Suppressor macrophage treated with lipopolysaccharide for 4 hours (primary cell): Measurements from ENCODE around the gene ABCC1.
"Not testable (repeated sequence)": the region's sequence is repeated elsewhere in the genome, so short reads cannot be mapped to it uniquely, and the experiment has no call there.

Experiments used
- DNase-seq: peaks from one replicate; pipeline ENCODE4 v3.0.0-alpha.2; 2020

Gene ABCC1

GRCh38 chr16:15949210-15950160, at the start of gene ABCC1:
TSS of gene ABCC1 (plus strand) at chr16:15949616. CDS start at chr16:15949752, 136 bp downstream.
- DNase-seq = peak; percentile 78

- DNase-seq = no peak
These were observed 49.1 kb upstream of the ABCC1 start for GRCh38 chr16:15900357-15900756.

- DNase-seq = no peak
These were observed 48.4 kb upstream of the ABCC1 start for GRCh38 chr16:15900901-15901500.

- no peak for DNase-seq
These were observed 45.5 kb upstream of the ABCC1 start for GRCh38 chr16:15903960-15904359.

- no peak for DNase-seq
These were observed 43.0 kb upstream of the ABCC1 start for GRCh38 chr16:15906439-15906838.

- DNase-seq = peak; percentile 24
These were observed 41.4 kb upstream of the ABCC1 start for GRCh38 chr16:15907863-15908478.

DNA sequence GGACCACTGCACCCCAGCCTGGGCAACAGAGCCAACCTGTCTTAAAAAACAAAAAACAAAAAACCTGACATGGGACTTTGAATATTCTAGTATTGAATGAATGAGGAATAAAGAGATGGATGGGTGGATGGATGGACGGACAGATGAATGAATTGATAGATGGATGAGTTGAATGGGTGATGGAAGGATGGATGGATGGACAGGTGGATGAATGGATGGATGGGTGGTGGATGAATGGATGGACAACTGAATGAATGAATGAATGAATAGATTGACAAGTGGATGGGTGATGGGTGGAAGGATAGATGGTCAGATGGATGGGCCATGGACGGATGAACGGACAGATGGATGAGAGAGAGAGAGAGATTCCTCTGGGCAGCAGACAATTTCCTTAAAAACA, 38.2 kb upstream of the ABCC1 start:
- no peak for DNase-seq

DNA sequence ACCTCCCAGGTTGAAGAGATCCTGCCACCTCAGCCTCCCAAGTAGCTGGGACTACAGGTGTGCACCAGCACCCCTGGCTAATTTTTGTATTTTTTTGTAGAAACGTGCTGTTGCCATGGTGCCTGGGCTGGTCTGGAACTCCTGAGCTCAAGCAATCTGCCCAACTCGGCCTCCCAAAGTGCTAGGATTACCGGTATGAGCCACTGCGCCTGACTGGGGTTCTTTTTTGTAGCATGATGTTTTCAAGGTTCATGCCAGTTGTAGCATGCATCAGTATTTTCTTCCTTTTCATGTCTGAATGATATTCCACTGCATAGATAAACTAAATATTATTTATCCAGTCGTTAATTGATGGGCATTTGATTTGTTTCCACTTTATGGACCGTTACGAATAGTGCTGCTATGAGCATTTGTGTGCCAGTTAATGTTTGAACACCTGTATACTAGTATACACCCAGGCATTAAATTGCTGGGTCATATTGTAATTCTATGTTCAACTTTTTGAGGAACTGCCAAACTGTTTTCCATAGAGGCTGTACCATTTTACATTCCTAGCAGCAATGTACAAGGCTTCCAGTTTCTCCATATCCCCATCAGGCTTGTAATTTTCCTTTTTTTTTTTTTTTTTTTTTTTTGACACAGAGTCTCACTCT, 36.2 kb upstream of the ABCC1 start:
- DNase-seq = no peak

DNA sequence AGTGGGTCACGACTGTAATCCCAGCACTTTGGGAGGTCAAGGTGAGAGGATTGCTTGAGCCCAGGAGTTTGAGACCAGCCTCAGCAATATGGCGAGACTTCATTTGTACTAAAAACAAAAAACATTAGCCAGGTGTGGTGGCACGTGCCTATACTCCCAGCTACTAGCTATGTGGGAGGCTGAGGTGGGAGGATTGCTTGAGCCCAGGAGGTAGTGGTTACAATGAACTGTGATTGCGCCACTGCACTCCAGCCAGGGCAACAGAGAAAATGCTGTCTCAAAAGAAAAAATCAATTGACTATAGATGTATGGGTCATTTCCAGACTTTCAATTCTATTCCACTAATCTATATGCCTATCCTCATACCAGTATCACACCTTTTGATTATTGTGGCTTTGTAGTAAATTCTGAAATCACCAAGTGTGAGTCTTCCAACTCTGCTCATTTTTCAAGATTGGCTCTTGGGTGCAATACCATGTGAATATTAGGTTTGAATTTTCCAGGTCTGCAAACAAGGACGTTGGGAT, 33.8 kb upstream of the ABCC1 start:
- no peak for DNase-seq

DNA sequence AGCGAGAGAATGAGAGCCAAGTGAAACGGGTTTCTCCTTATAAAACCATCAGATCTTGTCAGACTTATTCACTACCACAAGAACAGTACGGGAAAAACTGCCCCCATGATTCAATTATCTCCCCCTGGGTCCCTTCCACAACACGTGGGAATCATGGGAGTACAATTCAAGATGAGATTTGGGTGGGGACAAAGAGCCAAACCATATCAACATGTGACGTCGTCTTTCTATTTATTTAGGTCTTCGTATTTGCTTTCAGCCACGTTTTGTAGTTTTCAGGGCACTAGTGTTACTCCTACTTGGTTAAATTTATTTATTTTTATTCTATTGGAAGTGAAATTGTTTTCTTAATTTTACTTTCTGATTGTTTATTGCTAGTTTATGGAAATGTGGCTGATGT, 33.1 kb upstream of the ABCC1 start:
- no peak for DNase-seq

- DNase-seq = not testable (repeated sequence)
These were observed 31.1 kb upstream of the ABCC1 start for GRCh38 chr16:15918314-15918713.

GRCh38 chr16:15919331-15919730, 30.1 kb upstream of the ABCC1 start:
- DNase-seq = no peak

DNA sequence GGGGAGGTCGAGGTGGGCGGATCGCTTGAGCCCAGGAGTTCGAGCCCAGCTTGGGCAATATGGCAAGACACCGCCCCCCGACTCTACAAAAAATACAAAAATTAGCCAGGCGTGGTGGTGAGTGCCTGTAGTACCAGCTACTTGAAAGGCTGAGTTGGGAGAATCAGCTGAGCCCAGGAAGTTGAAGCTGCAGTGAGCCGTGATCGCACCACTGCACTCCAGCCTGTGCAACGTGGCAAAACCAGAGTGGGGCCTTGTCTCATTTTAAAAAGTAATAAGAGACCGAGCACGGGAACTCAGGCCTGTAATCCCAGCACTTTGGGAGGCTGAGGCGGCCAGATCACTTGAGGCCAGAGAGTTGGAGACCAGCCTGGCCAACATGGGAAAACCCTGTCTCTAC, 24.4 kb upstream of the ABCC1 start:
- no peak for DNase-seq

DNA sequence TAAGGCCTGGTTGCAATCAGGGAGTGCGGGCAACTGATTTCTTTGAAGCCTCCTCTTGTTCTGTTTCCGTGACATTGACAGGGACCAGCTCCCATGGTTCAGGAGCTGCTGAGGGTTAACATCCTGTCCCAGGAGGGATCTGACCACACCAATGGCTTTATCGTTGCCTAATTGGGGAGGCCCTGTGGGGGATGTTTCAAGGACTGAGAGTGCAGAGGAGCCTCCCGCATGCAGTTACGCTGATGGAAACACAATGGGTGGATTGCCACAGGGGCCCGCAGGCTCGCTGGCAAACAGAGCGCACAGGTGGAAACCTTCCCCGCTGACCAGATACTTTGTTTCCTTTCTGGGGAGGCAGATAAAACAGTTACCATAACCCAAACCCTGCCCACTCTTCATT, 23.8 kb upstream of the ABCC1 start:
- no peak for DNase-seq

DNA sequence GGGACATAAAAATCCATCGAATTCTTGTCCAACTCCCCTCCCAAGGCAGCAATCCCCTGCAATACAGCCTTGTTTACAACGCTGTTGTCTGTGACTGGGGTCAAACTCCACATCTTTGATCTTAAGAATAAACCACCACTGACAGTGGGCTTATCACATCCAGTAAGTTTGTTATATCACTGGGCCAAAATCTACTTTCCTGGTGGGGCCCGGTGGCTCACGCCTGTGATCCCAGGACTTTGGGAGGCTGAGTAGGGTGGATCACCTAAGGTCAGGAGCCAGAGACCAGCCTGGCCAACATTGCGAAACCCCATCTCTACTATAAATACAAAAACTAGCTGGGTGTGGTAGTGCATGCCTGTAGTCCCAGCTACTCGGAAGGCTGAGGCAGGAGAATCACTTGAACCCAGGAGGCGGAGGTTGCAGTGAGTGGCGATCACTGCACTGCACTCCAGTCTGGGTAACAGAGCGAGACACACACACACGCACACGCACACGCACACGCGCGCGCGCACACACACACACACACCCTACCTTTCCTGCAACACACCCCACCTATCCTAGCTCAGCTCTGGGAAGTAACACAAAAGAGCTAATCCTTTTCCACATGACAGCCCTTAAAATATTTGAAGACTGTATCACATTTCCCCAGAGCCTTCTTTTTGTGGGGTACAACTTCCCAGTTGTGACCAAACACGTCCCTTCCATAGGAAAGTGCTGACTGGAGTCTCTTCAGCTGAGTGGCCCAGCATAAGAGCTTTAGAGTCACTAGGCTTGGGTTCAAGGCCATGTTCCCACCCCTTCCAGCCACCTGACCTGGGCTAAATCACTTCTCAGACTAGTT, 20.9 kb upstream of the ABCC1 start:
- no peak for DNase-seq

DNA sequence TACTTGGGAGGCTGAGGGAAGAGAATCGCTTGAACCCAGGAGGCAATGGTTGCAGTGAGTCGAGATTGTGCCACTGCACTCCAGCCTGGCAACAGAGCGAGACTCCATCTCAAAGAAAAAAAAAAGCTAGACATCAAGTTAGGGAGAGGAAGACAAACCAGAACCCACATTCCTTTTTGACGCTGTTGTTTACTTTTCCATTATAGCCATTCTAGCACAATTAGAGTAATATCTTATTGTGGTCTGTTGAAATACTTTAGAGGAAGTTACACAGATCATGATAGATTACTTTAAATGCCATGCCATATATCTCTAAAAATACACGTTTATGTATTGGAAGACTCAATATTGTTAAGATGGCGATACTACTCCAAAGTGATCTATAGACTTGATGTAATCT, 16.5 kb upstream of the ABCC1 start:
- no peak for DNase-seq

GRCh38 chr16:15933781-15934180, 15.6 kb upstream of the ABCC1 start:
- no peak for DNase-seq

DNA sequence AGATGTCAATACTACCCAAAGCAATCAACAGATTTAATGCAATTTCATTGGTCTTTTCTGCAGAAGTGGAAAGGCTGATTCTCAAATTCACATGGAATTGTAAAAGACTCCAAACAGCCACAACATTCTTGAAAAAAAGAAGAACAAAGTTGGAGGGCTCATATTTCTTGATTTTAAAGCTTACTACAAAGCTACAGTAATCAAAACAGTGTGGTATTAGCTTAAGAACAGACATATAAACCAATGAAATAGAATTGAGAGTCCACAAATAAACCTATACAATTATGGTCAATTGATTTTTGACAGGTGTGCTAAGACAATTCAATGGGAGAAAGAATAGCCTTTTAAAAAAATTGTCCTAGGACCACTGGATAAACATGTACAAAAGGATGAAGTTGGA, 14.4 kb upstream of the ABCC1 start:
- no peak for DNase-seq

DNA sequence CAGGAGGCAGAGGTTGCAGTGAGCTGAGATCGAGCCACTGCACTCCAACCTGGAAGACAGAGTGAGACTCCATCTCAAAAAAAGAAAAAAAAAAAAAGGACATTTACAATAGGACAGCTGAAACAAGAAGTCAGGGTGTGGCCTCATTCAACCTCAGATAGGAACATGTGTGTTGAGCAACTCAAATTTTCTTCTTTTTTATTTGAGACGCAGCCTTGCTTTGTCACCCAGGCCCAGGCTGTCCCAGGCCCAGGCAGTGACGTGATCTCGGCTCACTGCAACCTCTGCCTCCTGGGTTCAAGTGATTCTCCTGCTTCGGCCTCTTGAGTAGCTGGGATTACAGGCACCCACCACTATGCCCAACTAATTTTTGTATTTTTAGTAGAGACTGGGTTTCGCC, 12.6 kb upstream of the ABCC1 start:
- peak; percentile 73 for DNase-seq

- no peak for DNase-seq
These were observed 6.3 kb upstream of the ABCC1 start for GRCh38 chr16:15942931-15943690.
